A673 (cell line): Measurements from ENCODE around the gene GSKIP.

Experiments used
- EZH2 ChIP-seq: fragments of 200-600 bp; sonication (generic); IDR thresholded peaks from 2 replicates; pipeline ENCODE4 v1.6.1; 2017; ENCODE audit warnings: borderline replicate concordance, low read depth, mild to moderate bottlenecking, mixed read lengths, antibody characterized with exemption, low read length; ENCODE audit not compliant: poor library complexity, severe bottlenecking
- TF ChIP-seq, protein P1 (sequence below): fragments of 300-800, 200-600 bp; sonication (generic); conservative IDR thresholded peaks from 2 replicates; pipeline ENCODE4 v1.5.1; 2017; ENCODE audit warnings: low read depth, mild to moderate bottlenecking, antibody characterized with exemption, low read length, moderate library complexity, mixed read lengths

GRCh38 chr14:96384740-96385139 is 21.4 kb downstream of the GSKIP start:
- TF ChIP-seq EZH2: no peak
- TF ChIP-seq, protein P1, sequence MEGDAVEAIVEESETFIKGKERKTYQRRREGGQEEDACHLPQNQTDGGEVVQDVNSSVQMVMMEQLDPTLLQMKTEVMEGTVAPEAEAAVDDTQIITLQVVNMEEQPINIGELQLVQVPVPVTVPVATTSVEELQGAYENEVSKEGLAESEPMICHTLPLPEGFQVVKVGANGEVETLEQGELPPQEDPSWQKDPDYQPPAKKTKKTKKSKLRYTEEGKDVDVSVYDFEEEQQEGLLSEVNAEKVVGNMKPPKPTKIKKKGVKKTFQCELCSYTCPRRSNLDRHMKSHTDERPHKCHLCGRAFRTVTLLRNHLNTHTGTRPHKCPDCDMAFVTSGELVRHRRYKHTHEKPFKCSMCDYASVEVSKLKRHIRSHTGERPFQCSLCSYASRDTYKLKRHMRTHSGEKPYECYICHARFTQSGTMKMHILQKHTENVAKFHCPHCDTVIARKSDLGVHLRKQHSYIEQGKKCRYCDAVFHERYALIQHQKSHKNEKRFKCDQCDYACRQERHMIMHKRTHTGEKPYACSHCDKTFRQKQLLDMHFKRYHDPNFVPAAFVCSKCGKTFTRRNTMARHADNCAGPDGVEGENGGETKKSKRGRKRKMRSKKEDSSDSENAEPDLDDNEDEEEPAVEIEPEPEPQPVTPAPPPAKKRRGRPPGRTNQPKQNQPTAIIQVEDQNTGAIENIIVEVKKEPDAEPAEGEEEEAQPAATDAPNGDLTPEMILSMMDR: no peak
